LNCAP (cell line): ENCODE measurements around the gene HPSE2.
A peak's percentile ranks its signal among the peaks of the same experiment; 100 is the strongest.

Experiments
- CTCF ChIP-seq: fragments of 450-650 bp; IDR thresholded peaks from 2 replicates; pipeline ENCODE4 v1.5.1; 2017; ENCODE audit warnings: mild to moderate bottlenecking

The HPSE2 gene

DNA sequence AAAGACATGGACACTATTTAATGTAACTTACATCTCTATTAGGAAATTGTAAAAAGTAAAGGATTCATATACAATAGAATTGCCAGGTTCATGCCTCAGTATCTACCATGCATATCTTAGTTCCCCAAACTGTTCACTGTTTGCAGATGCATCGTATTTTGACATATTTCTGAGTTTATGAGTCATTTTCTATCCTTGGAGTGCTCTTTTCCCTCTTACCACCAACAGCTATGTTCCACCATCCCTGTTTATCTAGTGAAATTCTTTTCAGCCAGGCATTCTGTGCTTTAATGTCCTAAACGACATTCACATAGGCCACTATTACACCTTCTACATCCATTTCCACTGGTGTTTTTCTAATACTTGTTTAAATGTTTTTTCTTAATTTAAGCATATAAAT, 649.6 kb downstream of the HPSE2 start:
- TF ChIP-seq CTCF, result no peak

- TF ChIP-seq CTCF, result no peak
These were observed 653.3 kb downstream of the HPSE2 start for GRCh38 chr10:98582363-98582762.

GRCh38 chr10:98577578-98577977, 658.1 kb downstream of the HPSE2 start:
- TF ChIP-seq CTCF, result peak; percentile 22; the same call in 1 of the 2 replicates

- TF ChIP-seq CTCF, result no peak
These were observed 658.5 kb downstream of the HPSE2 start for GRCh38 chr10:98577168-98577567.

DNA sequence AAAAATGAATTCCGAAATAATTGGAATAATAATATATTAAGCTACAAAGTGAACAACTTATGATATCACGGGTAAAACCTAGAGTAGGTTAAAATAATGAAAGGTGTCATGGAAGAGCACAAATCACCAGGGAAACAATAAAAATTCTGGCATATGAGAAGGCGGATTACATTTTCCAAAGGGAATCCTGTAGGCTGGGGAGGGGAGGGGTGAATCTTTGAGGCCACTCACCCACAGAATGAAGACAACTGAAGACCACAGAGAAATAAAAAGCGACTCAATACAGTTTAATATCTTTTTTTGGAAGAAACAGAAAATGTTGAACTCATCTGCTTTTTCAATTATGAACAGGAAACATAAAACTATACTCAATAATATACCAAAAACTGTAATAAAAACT, 659.6 kb downstream of the HPSE2 start:
- TF ChIP-seq CTCF, result no peak

DNA sequence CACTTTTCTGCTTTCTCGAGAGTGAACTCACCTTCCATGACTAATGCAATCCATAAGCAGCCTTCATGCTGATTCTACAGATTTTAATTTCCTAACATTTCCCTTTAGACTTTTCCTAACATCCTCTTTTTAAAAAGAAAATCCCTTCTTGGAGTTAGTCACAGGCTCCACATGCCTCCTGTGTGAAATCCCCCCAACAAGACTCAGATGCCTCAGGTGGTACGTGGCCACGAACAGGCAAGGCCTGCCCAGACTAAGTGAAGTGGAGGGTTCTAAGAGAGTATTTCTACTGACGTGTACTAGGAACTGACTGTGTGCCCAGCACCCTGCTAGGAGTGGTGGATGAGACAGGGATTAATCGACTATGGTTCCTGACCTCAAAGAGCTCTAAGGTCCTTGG, 663.1 kb downstream of the HPSE2 start:
- no peak for TF ChIP-seq CTCF

DNA sequence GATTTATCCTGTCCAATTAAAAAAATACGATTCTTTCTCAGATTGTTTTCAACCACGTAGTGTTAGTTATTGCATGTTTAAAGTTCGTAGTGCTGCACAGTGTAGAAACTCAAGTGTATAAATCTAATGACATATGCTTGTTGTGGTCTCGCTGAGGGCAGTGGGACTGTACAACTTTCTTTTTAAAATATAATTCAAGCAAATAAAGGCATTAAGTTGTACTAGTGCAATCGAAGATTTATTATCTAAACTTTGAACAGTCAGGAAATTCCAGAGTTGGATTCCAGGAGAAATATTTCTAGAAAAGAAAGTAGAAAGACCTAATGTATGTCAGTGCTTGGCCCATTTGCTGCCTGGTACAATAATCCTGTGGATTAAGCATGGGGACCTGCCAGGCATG, 664.8 kb downstream of the HPSE2 start:
- no peak for TF ChIP-seq CTCF

- TF ChIP-seq CTCF, result no peak
These were observed 665.8 kb downstream of the HPSE2 start for GRCh38 chr10:98569853-98570252.
